ENCODE data around the gene SEPTIN2.
"Not testable (repeated sequence)": the region's sequence is repeated elsewhere in the genome, so short reads cannot be mapped to it uniquely, and the experiment has no call there.

The SEPTIN2 gene

DNA sequence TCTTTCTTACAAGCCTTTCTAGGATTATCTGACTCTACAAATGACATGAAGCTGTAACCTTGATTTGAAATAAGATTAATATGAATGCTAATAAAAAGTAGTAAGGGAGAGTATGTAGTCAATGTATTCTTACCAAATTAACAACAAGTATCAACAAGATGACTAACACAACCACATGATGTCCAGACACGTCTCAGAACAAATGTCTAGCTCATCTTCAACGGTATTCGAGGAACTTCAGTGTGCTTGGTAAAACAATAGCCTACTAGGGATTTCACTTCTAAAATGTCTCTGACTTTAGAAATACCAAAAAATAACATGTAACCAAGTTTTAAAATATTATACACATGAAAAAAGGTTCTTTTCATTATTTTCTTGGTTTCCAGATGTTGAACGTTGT is 3.6 kb upstream of the SEPTIN2 start:
- Histone ChIP-seq H3K27me3 (ENCODE audit: insufficient read depth, low read length) (no peaks in the 10 kb centered on the region), H2AFZ (ENCODE audit: low read depth, low read length) (no peak overlapping the region), H3K9me3 (ENCODE audit: low read length) (no peaks in the 10 kb centered on the region), H3K4me1 (ENCODE audit: insufficient read depth, low read length) (peaks cover 15% of the 10 kb centered on the region), H3K36me3 (ENCODE audit: insufficient read depth, low read length) (peaks cover 5% of the 10 kb centered on the region), H3K4me3 (ENCODE audit: low read length) (no peak overlapping the region)

DNA sequence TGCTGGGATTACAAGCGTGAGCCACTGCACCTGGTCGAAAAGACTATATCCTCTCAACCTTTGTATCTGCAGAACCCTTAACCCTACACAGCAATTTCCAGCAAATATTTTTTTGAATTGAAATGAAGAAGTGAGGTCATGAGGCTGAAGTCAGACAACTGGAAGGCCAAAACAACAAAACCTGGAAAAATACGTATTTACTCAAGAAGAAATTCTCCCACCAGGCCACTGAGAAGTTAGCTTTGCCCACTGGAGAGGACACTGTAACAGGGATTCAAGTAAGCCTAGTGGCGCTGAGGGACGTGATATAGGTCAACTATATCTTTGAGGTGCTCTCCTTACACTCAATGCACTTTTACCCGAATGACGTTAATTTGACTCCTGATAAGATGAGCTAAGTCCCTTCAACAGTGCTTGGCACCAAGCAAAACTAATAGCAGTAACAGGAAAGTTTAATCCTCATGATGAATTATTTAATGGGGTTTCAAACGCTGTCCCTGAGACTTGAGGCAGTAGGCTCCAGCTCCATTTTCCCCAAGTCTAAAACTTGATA is 2.1 kb upstream of the SEPTIN2 start:
- Histone ChIP-seq H3K4me1 (ENCODE audit: insufficient read depth, low read length) (peaks cover 29% of the 10 kb centered on the region), H2AFZ (ENCODE audit: low read depth, low read length) (no peak overlapping the region), H3K4me3 (ENCODE audit: low read length) (peak overlapping the region; percentile 81), H3K9me3 (ENCODE audit: low read length) (no peaks in the 10 kb centered on the region), H3K27me3 (ENCODE audit: insufficient read depth, low read length) (no peaks in the 10 kb centered on the region), H3K36me3 (ENCODE audit: insufficient read depth, low read length) (peaks cover 12% of the 10 kb centered on the region)

DNA sequence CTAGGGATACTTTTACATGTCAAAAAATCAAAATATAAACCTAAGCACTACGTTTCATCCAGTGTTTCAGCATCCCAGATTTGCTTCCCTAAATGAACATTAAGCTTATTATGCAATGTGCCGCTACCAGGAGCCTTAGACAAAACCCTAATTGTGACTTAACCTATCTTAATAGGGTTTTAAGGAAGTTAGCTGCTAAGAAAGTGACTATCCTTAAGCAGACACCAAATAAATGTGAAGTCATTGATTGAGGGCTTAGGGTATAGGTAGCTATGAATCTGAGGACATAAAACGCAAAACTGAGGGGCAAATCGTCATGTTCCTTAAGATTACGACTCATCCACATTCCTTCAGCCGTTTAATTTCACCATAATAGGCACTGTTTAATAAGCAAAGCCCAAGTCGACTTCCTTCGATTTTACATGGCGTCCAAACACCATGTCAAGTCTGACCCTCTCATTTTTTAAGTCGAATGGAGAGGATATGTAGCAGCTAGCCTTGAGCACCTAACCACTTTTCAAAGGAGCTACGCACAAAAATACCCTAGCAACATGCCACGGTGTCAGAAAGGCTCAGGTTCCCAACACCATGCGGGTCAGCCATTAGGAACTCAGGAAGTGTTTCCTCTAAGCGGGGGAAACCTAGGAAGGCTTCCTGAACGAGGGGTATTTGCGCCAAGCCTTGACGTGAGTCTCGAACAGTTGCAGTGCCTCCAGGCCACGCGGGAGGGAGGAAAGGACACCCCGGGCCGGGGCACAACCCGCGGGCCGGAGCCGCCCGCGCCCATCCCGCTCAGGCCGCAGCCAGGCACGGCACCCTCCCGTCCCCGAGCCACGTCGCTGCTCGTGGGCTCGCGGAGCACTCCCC is 1.3 kb upstream of the SEPTIN2 start:
- peaks cover 8% of the 10 kb centered on the region for H3K36me3 ChIP-seq (ENCODE audit: insufficient read depth, low read length)
- H2AFZ ChIP-seq (ENCODE audit: low read depth, low read length): peak overlapping the region; percentile 74
- peaks cover 33% of the 10 kb centered on the region for H3K4me1 ChIP-seq (ENCODE audit: insufficient read depth, low read length)
- H3K27me3 ChIP-seq (ENCODE audit: insufficient read depth, low read length): no peaks in the 10 kb centered on the region
- H3K4me3 ChIP-seq (ENCODE audit: low read length): peak overlapping the region; percentile 81
- H3K9me3 ChIP-seq (ENCODE audit: low read length): no peaks in the 10 kb centered on the region

DNA sequence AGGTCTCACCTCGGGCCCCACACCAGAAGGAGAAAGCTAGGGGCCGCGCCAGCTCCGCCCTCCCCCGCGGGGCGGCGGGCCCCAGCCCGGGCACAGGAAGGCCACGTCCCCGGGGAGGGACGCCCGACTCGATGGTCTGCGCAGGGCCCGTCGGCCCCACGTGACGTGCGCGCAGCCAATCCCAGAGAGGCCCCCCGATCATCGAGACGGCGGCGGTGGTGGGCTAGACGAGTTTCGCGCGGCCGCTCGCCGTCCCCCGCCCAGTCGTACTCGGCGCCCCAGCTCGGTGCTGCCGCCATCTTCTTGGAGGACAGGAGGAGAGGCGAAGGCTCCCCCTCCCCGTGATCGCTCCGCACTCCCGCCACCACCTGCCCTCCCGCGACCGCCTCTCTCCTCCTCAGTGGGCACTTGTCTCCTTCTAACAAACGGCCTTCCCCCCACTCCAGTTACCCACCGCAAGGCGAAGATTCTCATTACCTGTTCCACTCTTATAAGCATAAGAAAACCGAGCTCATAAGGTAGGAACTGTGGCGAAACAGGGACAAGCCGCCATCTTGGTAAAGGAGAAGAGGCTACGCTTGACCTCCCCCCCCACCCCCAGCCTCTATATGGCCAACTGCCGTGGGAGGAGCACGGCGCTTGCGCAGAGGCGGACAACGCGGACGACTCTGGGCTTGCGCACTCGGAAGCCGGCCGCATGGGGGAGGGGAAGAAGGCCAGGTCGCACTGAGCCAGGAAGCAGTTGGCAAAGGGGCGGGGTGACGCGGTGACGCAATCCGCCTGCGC is 439 bp upstream of the SEPTIN2 start, which contains the start of gene HDLBP:
Gene HDLBP, minus strand, starts transcription at position 580 of the 786 bp plus-strand sequence. CDS start 48,803 bp downstream, outside the sequence.
- H2AFZ ChIP-seq (ENCODE audit: low read depth, low read length): peak within 1 kb of the TSS; percentile 74
- no peaks in the 10 kb centered on the region for H3K9me3 ChIP-seq (ENCODE audit: low read length)
- peaks cover 33% of the 10 kb centered on the region for H3K4me1 ChIP-seq (ENCODE audit: insufficient read depth, low read length)
- peak within 1 kb of the TSS; percentile 87 for H3K4me3 ChIP-seq (ENCODE audit: low read length)
- no peaks in the 10 kb centered on the region for H3K27me3 ChIP-seq (ENCODE audit: insufficient read depth, low read length)
- H3K36me3 ChIP-seq (ENCODE audit: insufficient read depth, low read length): peaks cover 11% of the 10 kb centered on the region

DNA sequence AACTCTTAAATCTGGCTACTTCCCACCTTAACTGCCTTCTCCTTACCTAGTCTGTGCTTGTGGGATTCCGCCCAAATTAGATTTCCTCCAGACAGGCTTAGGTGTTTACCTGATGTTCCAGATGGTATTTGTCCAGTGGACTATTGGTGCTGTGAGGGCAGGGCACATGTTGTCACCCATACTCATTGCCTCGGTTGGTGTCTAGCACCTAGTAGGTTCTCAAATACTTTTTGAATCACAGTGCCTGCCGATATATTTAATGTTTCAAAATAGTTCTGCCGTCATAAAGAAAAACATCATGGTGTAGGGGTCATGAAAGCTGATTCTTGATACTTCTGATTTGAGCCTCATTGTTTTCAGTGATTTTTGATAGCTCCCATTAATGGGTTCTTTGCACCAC is 1.1 kb downstream of the SEPTIN2 start:
- H3K27me3 ChIP-seq (ENCODE audit: insufficient read depth, low read length): no peaks in the 10 kb centered on the region
- H2AFZ ChIP-seq (ENCODE audit: low read depth, low read length): no peak overlapping the region
- peaks cover 13% of the 10 kb centered on the region for H3K36me3 ChIP-seq (ENCODE audit: insufficient read depth, low read length)
- peak overlapping the region; percentile 87 for H3K4me3 ChIP-seq (ENCODE audit: low read length)
- H3K9me3 ChIP-seq (ENCODE audit: low read length): peaks cover 1% of the 10 kb centered on the region
- H3K4me1 ChIP-seq (ENCODE audit: insufficient read depth, low read length): peaks cover 33% of the 10 kb centered on the region

DNA sequence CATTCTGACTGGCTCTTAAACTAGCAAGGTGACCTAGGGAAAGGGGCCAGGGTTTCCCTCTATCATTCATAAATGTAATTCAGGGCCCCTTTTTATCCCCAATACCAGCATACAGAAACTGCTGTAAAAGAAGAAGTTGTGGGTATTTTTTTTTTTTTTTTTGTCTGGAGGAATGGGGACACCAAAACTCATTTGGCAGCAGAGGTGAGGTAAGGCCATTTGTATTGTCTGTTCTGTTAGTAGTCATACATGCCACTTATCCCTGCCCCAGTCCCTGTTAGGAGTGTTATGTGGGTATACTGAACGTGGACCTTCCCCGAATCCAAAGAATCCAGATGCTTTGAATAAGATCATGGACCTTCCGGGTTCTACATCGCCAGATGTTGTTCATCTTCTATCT is 1.7 kb downstream of the SEPTIN2 start:
- H3K4me1 ChIP-seq (ENCODE audit: insufficient read depth, low read length): peaks cover 33% of the 10 kb centered on the region
- H3K4me3 ChIP-seq (ENCODE audit: low read length): peak overlapping the region; percentile 87
- H3K27me3 ChIP-seq (ENCODE audit: insufficient read depth, low read length): no peaks in the 10 kb centered on the region
- peaks cover 15% of the 10 kb centered on the region for H3K36me3 ChIP-seq (ENCODE audit: insufficient read depth, low read length)
- H3K9me3 ChIP-seq (ENCODE audit: low read length): peaks cover 2% of the 10 kb centered on the region
- no peak overlapping the region for H2AFZ ChIP-seq (ENCODE audit: low read depth, low read length)

DNA sequence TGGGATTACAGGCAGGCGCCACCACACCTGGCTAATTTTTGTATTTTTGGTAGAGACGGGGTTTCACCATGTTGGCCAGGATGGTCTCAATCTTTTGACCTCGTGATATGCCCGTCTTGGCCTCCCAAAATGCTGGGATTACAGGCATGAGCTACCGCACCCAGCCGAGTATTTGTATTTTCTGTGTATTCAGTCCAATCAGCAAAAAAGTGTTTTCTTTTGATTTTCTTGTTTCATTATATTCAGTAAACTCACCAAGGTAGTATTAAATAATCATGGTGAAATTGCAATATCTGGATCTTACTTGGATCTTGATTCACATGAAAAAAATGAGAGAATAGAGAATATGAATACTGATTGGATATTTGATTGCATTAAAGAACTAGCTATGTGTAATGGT is 3.1 kb downstream of the SEPTIN2 start:
- H3K36me3 ChIP-seq (ENCODE audit: insufficient read depth, low read length): peaks cover 19% of the 10 kb centered on the region
- not testable (repeated sequence) for H3K9me3 ChIP-seq (ENCODE audit: low read length); H2AFZ ChIP-seq (ENCODE audit: low read depth, low read length); H3K4me3 ChIP-seq (ENCODE audit: low read length); H3K27me3 ChIP-seq (ENCODE audit: insufficient read depth, low read length)
- peaks cover 28% of the 10 kb centered on the region for H3K4me1 ChIP-seq (ENCODE audit: insufficient read depth, low read length)

DNA sequence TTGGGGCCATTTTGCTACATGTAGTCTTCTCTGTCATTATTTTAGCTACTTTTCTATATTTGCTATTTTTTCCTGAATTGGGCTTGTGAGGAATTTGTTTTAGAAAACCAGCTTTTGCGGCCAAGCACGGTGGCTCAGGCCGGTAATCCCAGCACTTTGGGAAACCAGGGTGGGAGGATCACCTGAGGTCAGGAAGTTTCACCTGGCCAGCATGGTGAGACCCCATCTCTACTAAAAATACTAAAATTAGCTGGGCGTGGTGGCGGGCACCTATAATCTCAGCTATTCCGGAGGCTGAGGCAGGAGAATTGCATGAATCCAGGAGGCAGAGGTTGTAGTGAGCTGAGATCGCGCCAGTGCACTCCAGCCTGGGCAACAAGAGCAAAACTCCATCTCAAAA is 4.7 kb downstream of the SEPTIN2 start:
- Histone ChIP-seq H3K27me3 (ENCODE audit: insufficient read depth, low read length) (no peaks in the 10 kb centered on the region), H3K4me3 (ENCODE audit: low read length) (no peak overlapping the region), H3K4me1 (ENCODE audit: insufficient read depth, low read length) (peaks cover 21% of the 10 kb centered on the region), H2AFZ (ENCODE audit: low read depth, low read length) (no peak overlapping the region), H3K36me3 (ENCODE audit: insufficient read depth, low read length) (peaks cover 34% of the 10 kb centered on the region), H3K9me3 (ENCODE audit: low read length) (peaks cover 2% of the 10 kb centered on the region)

DNA sequence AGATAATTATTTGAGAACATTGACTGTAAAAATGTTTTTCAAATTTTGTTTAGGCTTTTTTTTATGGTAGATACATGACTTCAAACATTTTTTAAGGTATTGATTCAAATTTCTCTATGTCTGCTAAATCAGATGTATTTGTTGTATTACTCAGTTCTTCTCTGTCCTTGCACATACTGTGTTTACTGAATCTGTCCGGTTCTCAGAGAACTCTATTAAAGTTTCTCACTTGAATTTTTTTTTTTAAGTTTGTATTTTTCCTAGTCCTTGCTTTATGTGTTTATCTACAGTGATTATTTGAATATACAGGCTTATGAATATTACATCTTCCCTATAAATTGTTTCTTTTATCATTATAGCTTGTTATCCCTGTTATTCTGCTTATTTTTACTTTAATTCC is 5.3 kb downstream of the SEPTIN2 start:
- Histone ChIP-seq H3K9me3 (ENCODE audit: low read length) (peaks cover 2% of the 10 kb centered on the region), H3K4me1 (ENCODE audit: insufficient read depth, low read length) (peaks cover 21% of the 10 kb centered on the region), H3K4me3 (ENCODE audit: low read length) (no peak overlapping the region), H3K36me3 (ENCODE audit: insufficient read depth, low read length) (peaks cover 40% of the 10 kb centered on the region), H2AFZ (ENCODE audit: low read depth, low read length) (no peak overlapping the region), H3K27me3 (ENCODE audit: insufficient read depth, low read length) (no peaks in the 10 kb centered on the region)

DNA sequence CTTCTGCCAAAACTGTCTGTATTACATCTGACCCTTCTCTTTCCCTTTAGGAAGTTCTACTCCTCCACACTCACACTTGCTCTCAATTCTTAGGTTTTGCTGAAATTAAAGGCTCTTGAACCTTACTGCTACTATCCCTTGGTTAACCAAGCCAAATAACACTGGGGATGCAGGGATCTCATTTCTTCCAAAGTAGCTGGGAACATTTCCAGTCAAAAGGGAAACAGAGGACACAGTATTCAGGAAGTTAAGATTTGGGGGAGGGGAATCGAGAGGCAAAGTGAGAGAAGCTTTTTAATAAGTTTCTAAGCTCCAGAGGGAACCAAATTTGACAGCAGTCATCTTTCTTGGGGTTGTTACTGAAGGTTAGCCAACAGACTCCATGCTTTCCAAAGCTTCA is 6.2 kb downstream of the SEPTIN2 start:
- H3K9me3 ChIP-seq (ENCODE audit: low read length): peaks cover 2% of the 10 kb centered on the region
- no peak overlapping the region for H2AFZ ChIP-seq (ENCODE audit: low read depth, low read length)
- no peaks in the 10 kb centered on the region for H3K27me3 ChIP-seq (ENCODE audit: insufficient read depth, low read length)
- peaks cover 20% of the 10 kb centered on the region for H3K4me1 ChIP-seq (ENCODE audit: insufficient read depth, low read length)
- no peak overlapping the region for H3K4me3 ChIP-seq (ENCODE audit: low read length)
- H3K36me3 ChIP-seq (ENCODE audit: insufficient read depth, low read length): peaks cover 48% of the 10 kb centered on the region

DNA sequence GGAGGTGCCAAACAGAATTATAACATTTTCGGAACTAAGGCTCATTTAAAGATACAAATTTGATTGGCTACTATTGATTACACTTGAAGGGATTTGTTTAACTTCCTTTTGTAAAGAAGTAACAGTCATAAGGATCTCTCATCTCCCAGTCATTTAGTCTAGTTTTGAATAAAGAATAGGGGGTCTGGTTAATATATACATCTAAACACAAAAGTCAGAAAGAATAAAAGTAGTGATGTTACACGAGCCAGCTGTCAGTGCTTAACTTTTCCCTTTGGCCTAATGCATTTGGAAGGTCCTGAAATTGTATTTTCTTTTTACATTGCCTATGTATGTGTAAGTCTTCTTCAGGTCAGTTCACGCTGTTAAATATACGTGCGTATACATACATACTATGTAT is 8.1 kb downstream of the SEPTIN2 start:
- Histone ChIP-seq H3K4me1 (ENCODE audit: insufficient read depth, low read length) (peaks cover 3% of the 10 kb centered on the region), H3K4me3 (ENCODE audit: low read length) (no peak overlapping the region), H3K36me3 (ENCODE audit: insufficient read depth, low read length) (peaks cover 55% of the 10 kb centered on the region), H2AFZ (ENCODE audit: low read depth, low read length) (no peak overlapping the region), H3K27me3 (ENCODE audit: insufficient read depth, low read length) (no peaks in the 10 kb centered on the region), H3K9me3 (ENCODE audit: low read length) (peaks cover 2% of the 10 kb centered on the region)

DNA sequence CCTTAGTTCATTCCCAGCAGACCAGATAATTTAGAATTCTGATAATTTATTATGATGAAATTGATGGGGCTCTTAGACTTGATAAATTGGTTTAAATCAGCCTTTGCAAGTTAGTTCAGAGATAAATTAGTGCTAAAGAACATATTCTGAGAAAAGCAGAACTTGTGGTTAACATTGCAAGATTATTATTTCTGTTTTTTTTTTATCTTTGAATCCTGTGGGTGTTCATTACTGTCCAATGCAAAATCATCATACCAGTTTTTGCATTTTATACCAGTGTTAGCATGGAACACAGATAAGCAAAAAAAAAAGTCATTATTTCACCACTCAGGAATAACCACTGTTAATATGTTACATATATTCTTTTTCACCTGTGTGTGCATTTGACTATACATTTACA is 9.1 kb downstream of the SEPTIN2 start:
- peaks cover 2% of the 10 kb centered on the region for H3K9me3 ChIP-seq (ENCODE audit: low read length)
- peaks cover 65% of the 10 kb centered on the region for H3K36me3 ChIP-seq (ENCODE audit: insufficient read depth, low read length)
- no peaks in the 10 kb centered on the region for H3K27me3 ChIP-seq (ENCODE audit: insufficient read depth, low read length)
- H2AFZ ChIP-seq (ENCODE audit: low read depth, low read length): no peak overlapping the region
- no peak overlapping the region for H3K4me3 ChIP-seq (ENCODE audit: low read length)
- H3K4me1 ChIP-seq (ENCODE audit: insufficient read depth, low read length): no peaks in the 10 kb centered on the region

DNA sequence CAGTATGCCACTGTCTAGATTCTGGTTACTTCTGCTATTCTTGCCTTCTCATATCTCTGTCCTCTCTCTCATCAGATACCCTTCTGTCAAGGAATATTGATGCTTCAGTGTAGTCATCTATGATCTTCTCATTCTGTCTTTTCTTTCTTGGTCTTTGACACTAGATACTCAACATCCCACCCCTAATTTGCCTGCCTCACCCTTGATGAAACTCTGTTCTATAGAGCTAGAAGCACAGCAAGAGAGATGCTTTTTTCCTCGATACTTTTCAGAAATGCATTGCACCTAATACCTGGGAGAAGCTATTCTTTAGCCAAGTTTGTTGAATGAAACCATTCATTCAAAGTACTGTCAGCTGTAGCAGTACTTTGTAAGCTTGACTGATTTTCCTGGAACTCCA is 9.5 kb downstream of the SEPTIN2 start:
- Histone ChIP-seq H3K4me3 (ENCODE audit: low read length) (no peak overlapping the region), H3K4me1 (ENCODE audit: insufficient read depth, low read length) (no peaks in the 10 kb centered on the region), H3K9me3 (ENCODE audit: low read length) (peaks cover 2% of the 10 kb centered on the region), H3K27me3 (ENCODE audit: insufficient read depth, low read length) (no peaks in the 10 kb centered on the region), H2AFZ (ENCODE audit: low read depth, low read length) (no peak overlapping the region), H3K36me3 (ENCODE audit: insufficient read depth, low read length) (peaks cover 66% of the 10 kb centered on the region)
